Chondrocyte (in vitro differentiated cells): ENCODE results near the gene HPS3. TPM values are rescaled to one million over a fixed set of nuclear protein-coding genes. Genes with fewer than 3 reads are reported as not detected.

Source experiments
- DNase-seq: peaks from one replicate; pipeline ENCODE4 v3.0.0; 2021; ENCODE audit warnings: mixed read lengths, low spot score
- H3K27ac Mint-ChIP-seq: one replicate; pipeline ENCODE4 v1.8.0; 2021; ENCODE audit warnings: mild to moderate bottlenecking, moderate library complexity, mixed read lengths; ENCODE audit not compliant: unreplicated experiment
- H3K27me3 Mint-ChIP-seq: 2 replicates; pipeline ENCODE4 v1.8.0; 2021; ENCODE audit warnings: low read depth, mixed read lengths
- H3K36me3 Mint-ChIP-seq: 2 replicates; pipeline ENCODE4 v1.8.0; 2021; ENCODE audit warnings: low read depth, mixed read lengths
- H3K4me1 Mint-ChIP-seq: 2 replicates; pipeline ENCODE4 v1.8.0; 2021; ENCODE audit warnings: low read depth, mild to moderate bottlenecking, mixed read lengths
- H3K4me3 Mint-ChIP-seq: one replicate; pipeline ENCODE4 v1.8.0; 2021; ENCODE audit warnings: mild to moderate bottlenecking, moderate library complexity, mixed read lengths; ENCODE audit not compliant: unreplicated experiment
- H3K9me3 Mint-ChIP-seq: 2 replicates; pipeline ENCODE4 v1.8.0; 2021; ENCODE audit warnings: low read depth, mixed read lengths
- total RNA-seq: library from RNA; stranded (reverse); gene quantifications from 3 replicates; pipeline ENCODE4 v1.2.1, GENCODE V29; 2021
- TF ChIP-seq, protein P1 (sequence below): fragments of 200-600 bp; sonication (generic); IDR thresholded peaks from 2 replicates; pipeline ENCODE4 v1.5.0; 2021; ENCODE audit warnings: antibody characterized with exemption, mild to moderate bottlenecking, moderate library complexity

The HPS3 gene
- total RNA-seq, 1 donor from 2014 or later: 16.2 TPM

DNA sequence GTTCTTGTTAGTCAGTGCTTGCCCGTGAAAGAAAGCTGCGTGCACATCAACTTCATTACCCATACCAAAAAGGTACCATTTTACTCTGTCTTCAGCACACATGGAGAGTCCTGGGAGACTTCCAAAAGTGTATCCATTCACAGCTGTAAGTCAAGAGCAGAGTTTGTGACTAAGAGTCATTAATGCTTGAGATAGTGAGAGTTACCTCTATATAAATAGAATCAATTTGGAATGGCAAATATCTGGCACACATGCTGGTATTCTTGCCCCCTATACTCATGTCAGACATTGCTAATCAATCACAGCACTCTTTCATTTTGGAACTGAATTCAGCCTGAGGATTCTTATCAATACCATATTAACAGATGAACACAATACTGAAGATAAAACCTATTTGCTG, 78.0 kb downstream of the HPS3 start:
- Mint-ChIP-seq H3K36me3 (no peaks in the 10 kb centered on the region), H3K4me1 (no peaks in the 10 kb centered on the region), H3K4me3 (no peak overlapping the region), H3K27me3 (no peaks in the 10 kb centered on the region), H3K27ac (no peak overlapping the region), H3K9me3 (no peaks in the 10 kb centered on the region)
- no peak for DNase-seq
- TF ChIP-seq, protein P1, sequence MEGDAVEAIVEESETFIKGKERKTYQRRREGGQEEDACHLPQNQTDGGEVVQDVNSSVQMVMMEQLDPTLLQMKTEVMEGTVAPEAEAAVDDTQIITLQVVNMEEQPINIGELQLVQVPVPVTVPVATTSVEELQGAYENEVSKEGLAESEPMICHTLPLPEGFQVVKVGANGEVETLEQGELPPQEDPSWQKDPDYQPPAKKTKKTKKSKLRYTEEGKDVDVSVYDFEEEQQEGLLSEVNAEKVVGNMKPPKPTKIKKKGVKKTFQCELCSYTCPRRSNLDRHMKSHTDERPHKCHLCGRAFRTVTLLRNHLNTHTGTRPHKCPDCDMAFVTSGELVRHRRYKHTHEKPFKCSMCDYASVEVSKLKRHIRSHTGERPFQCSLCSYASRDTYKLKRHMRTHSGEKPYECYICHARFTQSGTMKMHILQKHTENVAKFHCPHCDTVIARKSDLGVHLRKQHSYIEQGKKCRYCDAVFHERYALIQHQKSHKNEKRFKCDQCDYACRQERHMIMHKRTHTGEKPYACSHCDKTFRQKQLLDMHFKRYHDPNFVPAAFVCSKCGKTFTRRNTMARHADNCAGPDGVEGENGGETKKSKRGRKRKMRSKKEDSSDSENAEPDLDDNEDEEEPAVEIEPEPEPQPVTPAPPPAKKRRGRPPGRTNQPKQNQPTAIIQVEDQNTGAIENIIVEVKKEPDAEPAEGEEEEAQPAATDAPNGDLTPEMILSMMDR: no peak

DNA sequence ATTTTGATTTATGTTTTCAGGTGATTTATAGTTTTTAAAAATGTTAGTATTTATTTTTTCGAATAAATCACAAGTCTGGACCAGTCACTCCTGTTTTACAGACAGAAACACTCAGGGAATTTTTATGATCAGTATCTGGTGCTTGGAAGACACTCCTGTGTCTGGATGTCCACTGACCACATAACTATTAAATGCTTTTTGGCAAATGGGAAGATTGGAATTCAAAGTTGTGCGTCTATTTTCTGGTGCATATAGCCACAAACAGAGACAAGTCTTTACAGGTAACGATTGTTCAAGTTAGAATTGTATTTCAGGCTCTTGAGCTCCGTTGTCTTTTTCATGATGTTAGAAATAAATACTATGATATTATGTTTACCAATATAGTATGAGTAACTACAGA, 80.0 kb downstream of the HPS3 start:
- Mint-ChIP-seq H3K27ac (no peak overlapping the region), H3K27me3 (no peaks in the 10 kb centered on the region), H3K36me3 (no peaks in the 10 kb centered on the region), H3K4me1 (no peaks in the 10 kb centered on the region), H3K9me3 (no peaks in the 10 kb centered on the region), H3K4me3 (no peak overlapping the region)
- no peak for DNase-seq
- TF ChIP-seq, protein P1: no peak

DNA sequence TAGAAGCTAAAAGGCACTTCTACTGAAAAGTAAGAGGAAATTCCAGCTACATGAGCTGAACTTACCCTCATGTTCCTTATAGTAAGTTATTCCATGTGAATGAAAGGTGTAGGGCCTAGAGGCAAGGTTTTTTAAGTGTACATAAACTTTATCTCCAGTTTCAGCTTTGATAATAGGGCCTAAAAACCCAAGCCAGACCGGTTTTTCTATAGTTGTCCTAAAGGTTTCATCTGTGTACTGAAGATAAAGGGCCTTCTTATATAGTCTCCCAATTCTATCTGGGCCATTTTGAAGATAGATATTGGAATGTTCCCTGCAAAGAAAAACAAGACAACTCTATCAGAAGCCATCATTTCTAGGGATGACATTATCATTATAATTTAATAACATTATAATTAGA, 82.9 kb downstream of the HPS3 start:
- Mint-ChIP-seq H3K4me3 (no peak overlapping the region), H3K9me3 (no peaks in the 10 kb centered on the region), H3K27ac (no peak overlapping the region), H3K4me1 (no peaks in the 10 kb centered on the region), H3K27me3 (no peaks in the 10 kb centered on the region), H3K36me3 (no peaks in the 10 kb centered on the region)
- no peak for DNase-seq
- TF ChIP-seq, protein P1: no peak

DNA sequence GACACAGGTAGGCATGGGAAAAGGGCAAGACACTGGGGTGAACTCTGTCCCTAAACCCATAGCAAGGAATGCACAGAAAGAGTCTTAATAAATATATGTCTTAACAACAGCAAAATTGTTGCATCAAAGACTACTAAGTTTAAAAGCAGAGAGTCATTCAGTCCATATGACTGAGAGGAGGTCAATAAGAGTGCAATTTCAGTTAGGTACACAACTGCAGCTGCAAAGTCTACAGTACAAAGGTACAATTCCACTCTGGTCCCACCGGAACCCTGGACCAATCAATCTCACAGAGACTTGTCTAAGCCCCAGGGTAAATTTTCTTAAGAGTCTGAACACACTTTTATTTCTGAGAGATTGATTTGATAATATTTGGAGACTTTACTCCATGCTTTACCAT, 85.3 kb downstream of the HPS3 start:
- H3K27me3 Mint-ChIP-seq: no peaks in the 10 kb centered on the region
- TF ChIP-seq, protein P1: no peak
- H3K36me3 Mint-ChIP-seq: no peaks in the 10 kb centered on the region
- no peaks in the 10 kb centered on the region for H3K4me1 Mint-ChIP-seq
- no peaks in the 10 kb centered on the region for H3K9me3 Mint-ChIP-seq
- H3K4me3 Mint-ChIP-seq: no peak overlapping the region
- DNase-seq: no peak
- no peak overlapping the region for H3K27ac Mint-ChIP-seq

DNA sequence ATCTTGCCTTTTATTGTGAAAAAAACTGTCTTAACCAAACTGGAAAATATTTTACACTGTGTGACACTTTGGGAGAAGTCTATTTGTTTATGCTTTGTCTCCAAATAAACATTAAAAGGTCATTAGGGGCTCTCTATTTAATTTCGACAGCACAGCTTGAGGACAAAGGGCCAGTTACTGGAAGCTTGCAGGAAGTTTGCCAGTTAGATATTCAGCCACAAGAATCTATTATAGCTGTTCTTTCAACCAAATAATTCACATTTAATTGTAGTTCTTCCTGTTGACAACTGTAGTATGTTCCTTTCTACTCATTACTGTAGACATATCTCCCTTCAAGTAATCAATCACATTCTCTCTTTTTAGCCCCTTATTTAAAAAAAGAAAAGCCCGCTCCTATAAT, 86.1 kb downstream of the HPS3 start:
- DNase-seq: no peak
- H3K4me3 Mint-ChIP-seq: no peak overlapping the region
- no peak overlapping the region for H3K27ac Mint-ChIP-seq
- no peaks in the 10 kb centered on the region for H3K27me3 Mint-ChIP-seq
- no peaks in the 10 kb centered on the region for H3K9me3 Mint-ChIP-seq
- H3K4me1 Mint-ChIP-seq: no peaks in the 10 kb centered on the region
- H3K36me3 Mint-ChIP-seq: no peaks in the 10 kb centered on the region
- TF ChIP-seq, protein P1: no peak
